ENCODE results near the gene IHH.

DNA sequence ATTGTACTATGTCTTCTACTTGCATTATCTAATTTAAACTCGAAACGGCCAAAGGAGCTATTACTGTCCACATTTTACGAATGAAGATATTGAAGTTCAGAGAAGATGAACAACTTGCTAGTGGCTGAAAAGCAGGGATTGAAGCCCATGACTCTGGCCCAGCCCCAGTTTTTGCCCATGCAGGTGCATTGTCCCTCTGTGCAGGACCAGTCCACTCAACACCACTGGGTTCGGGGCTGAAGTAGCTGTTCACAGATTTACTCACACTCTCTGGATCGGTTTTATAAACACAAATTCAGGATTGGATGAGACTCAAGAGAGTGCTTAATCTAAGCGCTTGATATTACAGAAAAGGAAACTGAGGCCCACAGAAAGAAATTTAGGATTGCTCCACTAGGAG, 1.4 kb upstream of the IHH start:
- TF ChIP-seq, protein P1, sequence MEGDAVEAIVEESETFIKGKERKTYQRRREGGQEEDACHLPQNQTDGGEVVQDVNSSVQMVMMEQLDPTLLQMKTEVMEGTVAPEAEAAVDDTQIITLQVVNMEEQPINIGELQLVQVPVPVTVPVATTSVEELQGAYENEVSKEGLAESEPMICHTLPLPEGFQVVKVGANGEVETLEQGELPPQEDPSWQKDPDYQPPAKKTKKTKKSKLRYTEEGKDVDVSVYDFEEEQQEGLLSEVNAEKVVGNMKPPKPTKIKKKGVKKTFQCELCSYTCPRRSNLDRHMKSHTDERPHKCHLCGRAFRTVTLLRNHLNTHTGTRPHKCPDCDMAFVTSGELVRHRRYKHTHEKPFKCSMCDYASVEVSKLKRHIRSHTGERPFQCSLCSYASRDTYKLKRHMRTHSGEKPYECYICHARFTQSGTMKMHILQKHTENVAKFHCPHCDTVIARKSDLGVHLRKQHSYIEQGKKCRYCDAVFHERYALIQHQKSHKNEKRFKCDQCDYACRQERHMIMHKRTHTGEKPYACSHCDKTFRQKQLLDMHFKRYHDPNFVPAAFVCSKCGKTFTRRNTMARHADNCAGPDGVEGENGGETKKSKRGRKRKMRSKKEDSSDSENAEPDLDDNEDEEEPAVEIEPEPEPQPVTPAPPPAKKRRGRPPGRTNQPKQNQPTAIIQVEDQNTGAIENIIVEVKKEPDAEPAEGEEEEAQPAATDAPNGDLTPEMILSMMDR (IDR thresholded peaks at IDR 0.05): no peak
- TF ChIP-seq EZH2phosphoT487 (IDR thresholded peaks at IDR 0.05; ENCODE audit: borderline replicate concordance, low read depth) (no peak), EP300 (IDR thresholded peaks at IDR 0.05; ENCODE audit: borderline replicate concordance in 1 of 2, low read depth in 1 of 2, low read length in 1 of 2) (no peak), GABPA (IDR thresholded peaks at IDR 0.05; ENCODE audit: low read depth) (no peak), SMC3 (IDR thresholded peaks at IDR 0.05; ENCODE audit: low read depth, low read length) (no peak), FOXM1 (IDR thresholded peaks at IDR 0.05; ENCODE audit: low read depth) (no peak), POLR2AphosphoS5 (IDR thresholded peaks at IDR 0.05; ENCODE audit: low read depth, low read length) (no peak), NFIC (IDR thresholded peaks at IDR 0.05; ENCODE audit: borderline replicate concordance) (no peak), YY1 (IDR thresholded peaks at IDR 0.05; ENCODE audit: low read depth) (no peak)
- TF ChIP-seq, protein P2, sequence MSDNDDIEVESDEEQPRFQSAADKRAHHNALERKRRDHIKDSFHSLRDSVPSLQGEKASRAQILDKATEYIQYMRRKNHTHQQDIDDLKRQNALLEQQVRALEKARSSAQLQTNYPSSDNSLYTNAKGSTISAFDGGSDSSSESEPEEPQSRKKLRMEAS (IDR thresholded peaks at IDR 0.05; ENCODE audit: low read depth): no peak
- TF ChIP-seq, protein P3, sequence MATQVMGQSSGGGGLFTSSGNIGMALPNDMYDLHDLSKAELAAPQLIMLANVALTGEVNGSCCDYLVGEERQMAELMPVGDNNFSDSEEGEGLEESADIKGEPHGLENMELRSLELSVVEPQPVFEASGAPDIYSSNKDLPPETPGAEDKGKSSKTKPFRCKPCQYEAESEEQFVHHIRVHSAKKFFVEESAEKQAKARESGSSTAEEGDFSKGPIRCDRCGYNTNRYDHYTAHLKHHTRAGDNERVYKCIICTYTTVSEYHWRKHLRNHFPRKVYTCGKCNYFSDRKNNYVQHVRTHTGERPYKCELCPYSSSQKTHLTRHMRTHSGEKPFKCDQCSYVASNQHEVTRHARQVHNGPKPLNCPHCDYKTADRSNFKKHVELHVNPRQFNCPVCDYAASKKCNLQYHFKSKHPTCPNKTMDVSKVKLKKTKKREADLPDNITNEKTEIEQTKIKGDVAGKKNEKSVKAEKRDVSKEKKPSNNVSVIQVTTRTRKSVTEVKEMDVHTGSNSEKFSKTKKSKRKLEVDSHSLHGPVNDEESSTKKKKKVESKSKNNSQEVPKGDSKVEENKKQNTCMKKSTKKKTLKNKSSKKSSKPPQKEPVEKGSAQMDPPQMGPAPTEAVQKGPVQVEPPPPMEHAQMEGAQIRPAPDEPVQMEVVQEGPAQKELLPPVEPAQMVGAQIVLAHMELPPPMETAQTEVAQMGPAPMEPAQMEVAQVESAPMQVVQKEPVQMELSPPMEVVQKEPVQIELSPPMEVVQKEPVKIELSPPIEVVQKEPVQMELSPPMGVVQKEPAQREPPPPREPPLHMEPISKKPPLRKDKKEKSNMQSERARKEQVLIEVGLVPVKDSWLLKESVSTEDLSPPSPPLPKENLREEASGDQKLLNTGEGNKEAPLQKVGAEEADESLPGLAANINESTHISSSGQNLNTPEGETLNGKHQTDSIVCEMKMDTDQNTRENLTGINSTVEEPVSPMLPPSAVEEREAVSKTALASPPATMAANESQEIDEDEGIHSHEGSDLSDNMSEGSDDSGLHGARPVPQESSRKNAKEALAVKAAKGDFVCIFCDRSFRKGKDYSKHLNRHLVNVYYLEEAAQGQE (IDR thresholded peaks at IDR 0.05; ENCODE audit: low read depth, low read length): no peak
- TF ChIP-seq, protein P4, sequence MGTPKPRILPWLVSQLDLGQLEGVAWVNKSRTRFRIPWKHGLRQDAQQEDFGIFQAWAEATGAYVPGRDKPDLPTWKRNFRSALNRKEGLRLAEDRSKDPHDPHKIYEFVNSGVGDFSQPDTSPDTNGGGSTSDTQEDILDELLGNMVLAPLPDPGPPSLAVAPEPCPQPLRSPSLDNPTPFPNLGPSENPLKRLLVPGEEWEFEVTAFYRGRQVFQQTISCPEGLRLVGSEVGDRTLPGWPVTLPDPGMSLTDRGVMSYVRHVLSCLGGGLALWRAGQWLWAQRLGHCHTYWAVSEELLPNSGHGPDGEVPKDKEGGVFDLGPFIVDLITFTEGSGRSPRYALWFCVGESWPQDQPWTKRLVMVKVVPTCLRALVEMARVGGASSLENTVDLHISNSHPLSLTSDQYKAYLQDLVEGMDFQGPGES (IDR thresholded peaks at IDR 0.05; ENCODE audit: low read depth, low read length): no peak
- TF ChIP-seq, protein P5, sequence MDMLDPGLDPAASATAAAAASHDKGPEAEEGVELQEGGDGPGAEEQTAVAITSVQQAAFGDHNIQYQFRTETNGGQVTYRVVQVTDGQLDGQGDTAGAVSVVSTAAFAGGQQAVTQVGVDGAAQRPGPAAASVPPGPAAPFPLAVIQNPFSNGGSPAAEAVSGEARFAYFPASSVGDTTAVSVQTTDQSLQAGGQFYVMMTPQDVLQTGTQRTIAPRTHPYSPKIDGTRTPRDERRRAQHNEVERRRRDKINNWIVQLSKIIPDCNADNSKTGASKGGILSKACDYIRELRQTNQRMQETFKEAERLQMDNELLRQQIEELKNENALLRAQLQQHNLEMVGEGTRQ (IDR thresholded peaks at IDR 0.05; ENCODE audit: borderline replicate concordance, low read depth, low read length): no peak
